GM18951 (cell line): Measurements from ENCODE around the gene PCMT1.

ENCODE experiments used
- POLR2A ChIP-seq: IDR thresholded peaks from 4 replicates; pipeline ENCODE4 v1.6.1; 2011; ENCODE audit warnings: mild to moderate bottlenecking; ENCODE audit not compliant: insufficient read length, insufficient read depth; ENCODE audit errors: extremely low read depth
- in situ Hi-C: fragments of 300-500 bp; cut with MboI; formaldehyde crosslinking; loops from one replicate; pipeline ENCODE4 v1.12.0; 2022; ENCODE audit warnings: low sequenced_read_pairs, mixed read lengths, inconsistent platforms; ENCODE audit not compliant: unreplicated experiment

The PCMT1 gene

GRCh38 chr6:149749594-149750135 lies at the start of gene PCMT1:
PCMT1 (plus strand) TSS chr6:149749741; CDS start chr6:149749902, 161 bp downstream.
- in situ Hi-C loops = no loop called here

DNA sequence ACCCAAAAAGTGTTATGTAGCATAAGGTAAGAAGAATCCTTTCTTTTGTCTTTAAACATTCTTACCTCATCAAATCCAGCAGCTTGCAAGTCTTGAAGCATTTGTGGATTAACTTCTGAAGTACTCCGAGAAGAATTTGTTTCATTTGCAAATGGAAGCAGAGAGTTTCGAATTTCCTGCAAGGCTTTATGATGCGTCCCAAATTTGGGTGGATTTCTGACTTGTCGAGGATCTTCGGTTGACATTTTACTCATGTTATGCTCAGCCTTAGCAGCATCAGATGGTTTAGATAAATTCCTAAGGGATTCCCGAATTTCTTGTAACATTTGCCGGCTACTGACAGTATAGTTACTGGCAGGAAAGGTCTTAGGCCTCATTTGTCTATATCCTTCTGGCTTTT lies 47.8 kb upstream of the PCMT1 start:
- in situ Hi-C loops = no loop called here
- no peak for TF ChIP-seq POLR2A

More at GRCh38 chr6:149749594-149750135, at the start of gene PCMT1:
- TF ChIP-seq POLR2A = peak; percentile 92

DNA sequence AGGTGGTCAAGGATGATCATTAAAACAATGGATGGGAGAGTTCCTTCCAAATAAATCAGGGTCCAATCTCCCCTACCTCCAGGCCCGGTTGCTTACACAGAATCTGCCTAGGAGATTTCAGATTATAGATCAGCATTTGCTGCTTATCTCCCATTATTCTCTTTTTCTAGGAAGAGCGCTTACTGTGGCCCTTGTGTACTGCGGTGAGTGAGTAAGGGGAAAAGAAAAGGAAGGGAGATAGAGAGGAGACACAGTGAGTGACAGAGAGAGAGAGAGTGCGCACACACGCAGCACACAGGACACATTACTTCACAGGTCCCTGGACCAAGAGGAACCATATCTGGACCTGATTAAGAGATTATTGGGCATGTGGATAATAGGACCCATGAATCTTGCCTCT lies 37.8 kb upstream of the PCMT1 start:
- no peak for TF ChIP-seq POLR2A
- in situ Hi-C loops = no loop called here

- in situ Hi-C loops = no loop called here
- no peak for TF ChIP-seq POLR2A
These were observed 35.1 kb upstream of the PCMT1 start for GRCh38 chr6:149714442-149714841.

- in situ Hi-C loops = no loop called here
- no peak for TF ChIP-seq POLR2A
These were observed 33.2 kb upstream of the PCMT1 start for GRCh38 chr6:149716181-149716963.

DNA sequence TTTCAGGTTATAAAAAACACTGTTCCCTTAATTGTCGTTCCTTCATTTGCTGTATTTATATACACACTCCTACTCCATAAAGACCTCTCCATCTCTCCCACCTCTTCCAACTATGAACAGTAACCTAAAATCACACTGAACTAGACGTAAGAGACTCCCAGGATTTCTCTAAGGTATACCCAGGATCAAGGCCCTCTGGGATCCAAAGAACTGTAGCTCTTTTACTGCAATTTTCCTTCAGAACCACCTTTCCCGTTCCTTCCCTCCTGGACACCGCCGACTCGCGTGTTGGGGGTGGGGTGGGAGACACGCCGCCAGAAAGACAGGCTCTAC lies 32.3 kb upstream of the PCMT1 start:
- TF ChIP-seq POLR2A = no peak
- in situ Hi-C loops = no loop called here

DNA sequence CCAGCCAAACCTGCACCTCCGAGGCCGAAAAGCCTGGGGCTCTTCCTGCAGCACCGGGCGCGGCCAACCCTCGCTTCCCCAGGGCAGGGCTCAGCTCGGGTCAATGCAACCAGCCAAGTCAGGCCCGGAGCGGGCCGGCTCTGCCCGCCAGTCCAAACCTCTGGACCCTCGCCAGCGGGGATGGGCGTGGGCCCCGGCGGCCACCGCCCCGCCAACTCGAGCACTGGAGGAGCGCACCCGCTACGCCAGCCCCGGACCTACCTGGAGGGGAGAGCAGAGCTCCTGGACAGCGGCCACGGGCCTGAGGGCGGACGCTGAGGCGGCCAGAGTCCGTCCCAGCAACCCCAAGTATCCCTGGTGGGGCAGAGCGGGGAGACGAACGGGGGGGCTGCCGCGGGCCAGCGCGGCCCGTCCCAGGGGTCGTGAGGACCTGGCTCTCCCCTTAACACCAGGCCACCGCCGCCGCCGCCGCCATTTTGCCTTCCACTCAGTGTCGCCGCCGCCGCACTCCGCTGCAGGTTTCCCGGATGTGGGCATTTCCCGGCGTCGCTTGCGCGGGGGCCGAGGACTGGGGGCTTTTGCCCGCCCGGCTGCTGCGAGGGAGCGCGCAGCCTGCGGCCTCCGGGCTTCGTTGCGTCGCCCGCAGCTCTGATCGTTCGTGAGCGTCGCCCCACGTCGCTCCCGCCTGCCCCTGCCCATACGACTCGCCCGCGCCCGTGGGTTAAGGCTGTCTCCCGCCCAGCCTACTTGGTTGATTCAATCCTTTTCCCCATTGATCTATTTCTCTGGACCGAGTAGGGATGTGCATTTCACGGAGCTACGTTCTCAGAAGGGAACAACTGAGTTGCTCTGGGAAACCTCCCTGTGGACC lies 31.7 kb upstream of the PCMT1 start, which contains the start of gene LATS1:
TSS of gene LATS1 (minus strand) at position 514 of the 871 bp plus-strand sequence. CDS start 15,975 bp downstream, outside the sequence.
- TF ChIP-seq POLR2A = peak; percentile 99

DNA sequence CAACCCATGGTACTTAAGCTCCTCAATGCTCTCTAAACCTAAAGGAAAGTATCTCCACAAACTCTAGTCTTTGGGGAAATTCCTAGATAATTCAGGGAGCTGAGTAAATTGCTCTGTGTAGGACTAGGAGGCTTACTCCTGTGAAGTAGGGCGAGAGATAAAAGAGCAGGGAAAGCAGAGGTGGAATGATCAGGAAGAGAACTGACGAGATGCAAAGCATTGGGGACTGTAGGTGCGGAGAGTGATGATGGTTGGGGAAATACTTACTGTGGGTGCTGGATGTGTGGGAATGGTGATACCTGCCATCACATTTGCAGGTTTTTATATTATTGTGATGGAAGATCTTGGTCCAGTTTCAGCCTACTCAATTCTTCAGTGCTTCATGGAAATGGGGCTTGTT lies 30.0 kb upstream of the PCMT1 start:
- in situ Hi-C loops = no loop called here
- no peak for TF ChIP-seq POLR2A

More for the DNA sequence above, 31.7 kb upstream of the PCMT1 start, which contains the start of gene LATS1:
- in situ Hi-C loops = no loop called here

GRCh38 chr6:149723262-149723661 lies 26.3 kb upstream of the PCMT1 start:
- in situ Hi-C loops = no loop called here
- TF ChIP-seq POLR2A = no peak

DNA sequence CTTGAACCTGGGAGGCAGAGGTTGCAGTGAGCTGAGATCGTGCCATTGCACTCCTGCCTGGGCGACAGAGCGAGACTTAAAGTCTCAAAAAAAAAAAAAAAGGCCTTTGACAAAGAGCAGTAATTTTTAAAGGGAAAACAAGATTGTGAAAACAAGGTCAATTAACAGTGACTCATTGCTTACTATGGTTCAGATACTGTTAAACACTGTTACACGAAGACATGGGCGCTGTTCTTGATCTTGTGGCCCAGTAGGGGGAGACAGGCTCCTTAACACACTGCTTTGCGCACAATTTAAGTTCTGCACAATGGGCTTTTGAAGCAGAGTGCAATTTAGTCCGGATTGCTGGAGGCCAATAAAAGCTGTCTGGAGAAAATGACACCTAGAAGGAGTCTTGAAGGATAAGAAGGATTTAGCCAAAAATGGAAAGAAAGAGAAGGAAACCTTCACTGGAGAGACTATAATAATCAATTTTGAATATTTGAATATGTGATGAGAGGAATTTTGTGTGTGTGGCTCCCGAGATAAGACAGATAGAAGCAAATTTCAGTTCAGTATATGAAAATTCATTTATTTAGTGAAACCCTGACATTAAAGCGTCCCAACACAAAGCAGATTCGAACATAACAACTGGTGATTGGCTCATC lies 25.6 kb upstream of the PCMT1 start:
- in situ Hi-C loops = no loop called here
- no peak for TF ChIP-seq POLR2A

DNA sequence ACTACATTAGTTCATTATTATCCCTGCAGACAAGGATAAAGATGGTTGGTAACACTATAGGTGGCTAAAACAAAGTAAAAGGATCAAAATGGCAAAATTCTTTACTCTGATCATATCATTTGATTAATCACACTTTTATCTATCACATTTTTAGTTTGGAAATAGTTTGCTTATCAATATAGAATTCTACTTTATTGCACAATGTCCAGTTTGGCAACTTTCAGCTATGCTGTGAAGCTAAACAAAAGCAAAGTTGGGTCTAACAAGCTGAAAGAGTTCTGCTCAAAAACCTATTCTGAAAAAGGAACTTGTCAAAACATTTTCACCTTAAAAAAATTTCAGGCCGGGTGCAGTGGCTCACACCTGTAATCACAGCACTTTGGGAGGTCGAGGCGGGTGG lies 23.8 kb upstream of the PCMT1 start:
- in situ Hi-C loops = no loop called here
- TF ChIP-seq POLR2A = no peak

GRCh38 chr6:149727793-149728498 lies 21.6 kb upstream of the PCMT1 start:
- in situ Hi-C loops = no loop called here
- TF ChIP-seq POLR2A = no peak
